Left renal cortex interstitium (tissue), 4 donors: ENCODE results near the gene TUBE1. TPM values are rescaled to one million over a fixed set of nuclear protein-coding genes. Genes with fewer than 3 reads are reported as not detected.
A peak's percentile ranks its signal among the peaks of the same experiment; 100 is the strongest.
"Not testable (repeated sequence)": the region's sequence is repeated elsewhere in the genome, so short reads cannot be mapped to it uniquely, and the experiment has no call there.

Source experiments
- DNase-seq, 4 donors: peaks; one replicate each; pipeline ENCODE4 v3.0.0-alpha.2; 2013; ENCODE audit warnings: low read depth in 4 of 4, low spot score in 2 of 4, missing footprints in 1 of 4
- polyA plus RNA-seq, 4 donors: library from polyadenylated mRNA; unstranded; fragments of 120-200 nt; gene quantifications; one replicate each; pipeline ENCODE4 v1.2.1, GENCODE V29; 2013; ENCODE audit not compliant: insufficient read length in 4 of 4

TUBE1 gene
- polyA plus RNA-seq, 4 donors, result 24.6 to 55.7 (median 38.0) TPM

DNA sequence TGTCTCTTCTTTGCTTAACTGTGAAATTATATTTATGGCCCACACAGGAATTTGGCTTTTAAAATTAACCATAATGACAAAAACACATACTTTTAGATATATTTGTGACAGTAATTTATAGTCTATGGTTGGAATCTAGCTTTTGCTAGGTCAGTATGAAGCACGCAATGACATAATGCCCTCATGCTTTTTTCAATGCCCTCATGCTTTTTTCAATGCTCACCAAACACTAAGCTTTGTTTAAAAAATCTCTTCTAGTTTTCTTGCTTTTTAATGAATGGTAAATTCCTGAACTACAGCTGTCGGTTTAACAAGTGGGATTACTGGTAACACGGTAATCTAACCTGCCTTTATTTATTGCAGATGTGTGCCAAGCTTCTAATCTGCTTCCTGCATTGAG, 20.7 kb downstream of the TUBE1 start:
- no peak for DNase-seq

DNA sequence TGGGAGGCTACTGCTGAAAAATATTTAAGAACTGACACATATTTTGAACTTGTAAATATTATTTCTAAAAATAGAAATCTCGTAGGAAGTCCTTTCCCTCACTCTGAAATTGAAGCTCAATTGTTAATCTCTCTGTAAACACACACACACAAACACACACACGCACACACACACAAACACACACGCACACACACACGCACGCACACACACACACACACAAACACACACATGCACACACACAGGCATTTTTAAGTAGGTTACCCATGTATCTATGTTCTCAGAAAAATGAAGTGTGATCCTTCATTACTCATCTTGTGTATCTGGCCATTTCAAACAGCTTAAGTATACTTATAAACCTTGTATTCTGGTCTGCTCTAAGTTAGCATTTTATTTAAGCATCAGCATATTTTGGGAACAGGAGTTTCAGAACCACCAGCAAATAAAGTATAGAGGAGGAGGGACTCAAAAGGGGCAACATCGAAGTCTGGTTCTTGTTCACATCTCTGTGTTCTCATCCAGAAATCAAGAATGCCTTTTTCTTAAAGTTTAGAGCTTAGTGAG, 21.8 kb downstream of the TUBE1 start:
- DNase-seq, result no peak

DNA sequence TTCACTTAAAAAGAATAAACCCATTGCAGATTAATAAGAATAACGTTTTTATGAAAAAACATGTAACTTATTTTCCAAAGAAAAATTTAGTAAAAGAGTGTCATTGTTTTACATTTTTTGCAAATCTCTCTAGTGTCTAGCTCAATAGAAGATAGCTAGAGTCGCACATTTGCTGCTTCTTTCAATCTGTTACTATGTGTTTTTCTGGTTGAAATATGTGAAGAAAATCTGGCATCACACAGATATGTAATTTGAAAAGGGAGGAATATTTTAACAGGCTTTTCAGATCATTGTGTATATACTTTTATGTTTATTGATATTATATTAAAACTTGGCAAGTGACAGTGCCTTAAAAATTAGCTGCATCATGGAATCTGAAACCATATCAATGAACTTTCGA, 24.3 kb downstream of the TUBE1 start:
- DNase-seq, result no peak

DNA sequence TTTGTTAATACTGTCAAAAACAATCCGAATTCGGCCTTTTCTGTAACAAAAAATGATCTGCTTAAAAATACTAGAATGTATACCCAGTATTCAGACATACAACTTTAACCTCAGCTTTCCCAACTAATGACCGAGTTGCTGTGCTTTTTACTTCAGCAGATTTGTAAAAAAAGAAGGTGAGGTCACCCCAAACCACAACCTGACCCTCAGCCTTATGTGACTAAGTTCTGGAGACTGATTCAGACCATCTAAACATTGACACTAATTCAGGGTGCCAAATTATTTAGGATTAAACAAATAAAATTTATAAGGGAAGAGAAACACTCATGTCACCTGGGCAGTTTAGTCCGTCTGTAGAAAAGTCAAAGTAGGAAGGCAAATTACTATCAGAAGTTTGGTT, 25.7 kb downstream of the TUBE1 start:
- no peak for DNase-seq

DNA sequence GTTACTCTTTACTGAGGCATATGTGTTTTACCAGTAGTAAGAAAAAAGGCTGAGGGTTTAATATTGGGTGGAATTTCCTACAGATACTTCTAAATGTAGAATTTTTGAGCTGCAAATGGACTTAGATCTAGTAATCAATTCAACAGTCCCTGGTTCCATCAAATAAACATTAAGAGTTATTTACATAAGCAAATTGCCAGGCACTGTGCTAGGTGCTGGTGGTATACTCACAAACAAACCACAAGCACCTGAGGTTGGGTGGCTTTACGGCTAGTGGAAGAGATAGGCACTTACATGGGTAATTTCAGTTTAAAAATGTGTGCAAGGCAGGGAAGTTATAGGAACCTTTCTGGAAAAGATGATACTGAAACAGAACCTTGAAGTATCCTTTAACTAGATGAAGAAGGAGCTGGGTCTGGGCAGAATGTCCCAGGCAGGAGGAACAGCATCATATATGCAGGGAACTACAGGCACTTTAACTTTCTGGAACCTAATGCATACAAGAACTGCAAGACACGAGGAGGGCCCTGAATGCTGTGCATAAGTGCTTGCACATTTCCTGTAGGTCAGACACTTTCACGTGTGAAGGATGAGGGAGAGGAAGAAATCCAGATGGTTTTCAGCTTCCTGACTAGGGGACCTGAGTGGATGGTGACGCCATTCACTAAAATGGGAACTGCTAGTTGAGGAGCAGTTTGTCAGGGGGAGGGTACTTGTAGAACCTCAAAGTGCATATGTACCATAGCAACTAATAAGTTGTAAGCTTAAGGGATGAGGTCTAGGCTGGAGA, 28.8 kb downstream of the TUBE1 start:
- DNase-seq, result no peak

DNA sequence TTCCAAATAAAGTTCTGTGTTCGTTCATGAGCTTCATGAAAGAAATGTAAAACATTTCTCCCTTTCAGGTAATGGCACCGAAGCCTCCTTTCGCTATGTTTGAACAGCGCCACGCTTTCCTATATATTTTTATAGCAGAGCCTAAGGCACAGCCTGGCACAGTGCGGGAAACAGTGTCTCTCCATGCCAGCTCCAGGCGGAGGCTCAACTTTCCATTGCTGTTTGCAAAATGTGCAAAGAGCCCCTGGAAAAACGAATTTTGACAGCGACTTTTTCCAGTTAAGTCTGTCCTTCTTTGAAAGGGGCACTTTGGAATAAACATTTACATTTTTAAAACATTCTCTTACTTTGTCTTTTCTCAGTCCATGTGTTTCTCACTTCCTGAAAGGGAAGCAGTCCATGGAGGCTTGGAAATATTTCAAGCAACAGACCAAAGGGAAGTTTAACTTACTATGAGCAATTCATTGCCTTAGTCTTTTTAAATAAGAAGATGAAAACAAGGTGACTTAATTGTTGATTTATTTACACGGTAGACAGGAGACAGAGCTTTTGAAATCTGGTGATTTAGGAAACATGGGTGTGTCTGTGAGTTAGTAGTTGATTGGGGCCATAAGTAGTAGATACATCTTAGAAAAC, 32.6 kb downstream of the TUBE1 start:
- no peak for DNase-seq

DNA sequence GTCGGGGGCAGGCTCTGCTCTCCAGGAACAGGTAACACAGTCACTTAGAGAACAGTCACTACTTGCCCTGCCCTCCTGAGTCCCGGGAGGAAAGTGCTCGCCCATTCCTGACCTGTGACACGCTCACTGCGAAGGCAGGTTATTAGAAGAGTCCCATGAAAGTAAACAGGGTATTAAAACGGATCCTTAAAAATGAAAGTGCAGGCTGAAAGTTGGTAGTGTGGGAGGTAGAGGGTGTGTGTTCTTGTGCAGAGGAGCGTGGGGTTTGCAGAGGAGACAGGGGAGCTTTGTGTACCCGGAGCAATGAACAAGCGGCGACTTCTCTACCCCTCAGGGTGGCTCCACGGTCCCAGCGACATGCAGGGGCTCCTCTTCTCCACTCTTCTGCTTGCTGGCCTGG, 33.3 kb downstream of the TUBE1 start, which contains the start of gene CCN6:
CCN6 (plus strand) TSS at position 104 of the 400 bp plus-strand sequence; CDS start at position 358, 254 bp downstream.
- no peak for DNase-seq

DNA sequence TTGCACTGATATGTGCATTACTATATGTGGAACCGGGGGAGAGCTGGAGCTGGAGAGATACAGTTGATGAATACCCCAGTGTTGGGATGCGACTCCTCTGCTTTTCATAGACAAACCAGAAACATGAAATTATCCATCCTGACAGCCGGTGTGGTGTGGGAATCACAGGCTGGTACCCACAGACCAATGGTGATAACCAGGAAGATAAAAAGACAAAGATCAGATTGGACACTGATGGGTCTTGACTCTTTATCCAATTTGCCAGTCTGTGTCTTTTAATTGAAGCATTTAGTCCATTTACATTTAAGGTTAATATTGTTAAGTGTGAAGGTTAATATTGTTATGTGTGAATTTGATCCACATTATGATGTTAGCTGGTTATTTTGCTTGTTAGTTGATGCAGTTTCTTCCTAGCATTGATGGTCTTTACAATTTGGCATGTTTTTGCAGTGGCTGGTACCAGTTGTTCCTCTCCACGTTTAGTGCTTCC, 36.0 kb downstream of the TUBE1 start:
- DNase-seq, result not testable (repeated sequence)

DNA sequence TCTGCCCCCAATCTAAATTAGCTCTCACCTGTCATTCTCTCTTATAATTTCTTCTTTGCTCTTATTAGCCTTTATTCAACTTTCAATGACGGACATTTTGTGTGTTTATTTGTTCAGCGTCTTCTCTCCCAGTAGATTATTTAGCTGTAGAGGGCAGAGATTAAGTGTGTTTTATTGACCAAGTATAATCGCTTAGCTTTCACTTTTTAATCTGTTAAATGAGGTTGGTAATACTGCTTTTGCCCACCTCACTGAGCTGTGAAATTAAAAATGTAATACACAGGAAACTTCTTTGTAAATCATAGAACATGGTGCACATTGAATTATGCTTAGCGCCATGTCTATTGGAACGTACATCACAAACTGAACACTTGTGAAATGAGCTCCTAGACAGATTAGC, 36.9 kb downstream of the TUBE1 start:
- no peak for DNase-seq

DNA sequence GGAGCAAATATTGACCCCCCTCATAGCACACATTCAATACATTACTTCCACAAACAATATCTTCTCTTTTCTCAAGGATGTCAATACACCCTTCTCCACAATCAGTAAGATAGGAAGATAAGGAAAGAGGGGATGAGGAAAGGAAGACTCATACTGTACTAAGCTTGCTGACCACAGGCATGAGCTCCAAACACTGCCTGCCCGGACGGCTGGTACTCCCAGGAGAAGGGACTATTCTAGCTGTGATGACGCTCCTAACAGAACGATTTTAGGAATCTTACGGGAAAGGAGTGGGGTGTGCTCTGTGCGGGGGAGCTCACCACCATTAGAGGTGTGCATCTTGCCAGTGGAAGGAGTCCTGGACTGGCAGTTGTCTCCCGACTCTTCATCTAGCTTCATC, 37.3 kb downstream of the TUBE1 start:
- no peak for DNase-seq

DNA sequence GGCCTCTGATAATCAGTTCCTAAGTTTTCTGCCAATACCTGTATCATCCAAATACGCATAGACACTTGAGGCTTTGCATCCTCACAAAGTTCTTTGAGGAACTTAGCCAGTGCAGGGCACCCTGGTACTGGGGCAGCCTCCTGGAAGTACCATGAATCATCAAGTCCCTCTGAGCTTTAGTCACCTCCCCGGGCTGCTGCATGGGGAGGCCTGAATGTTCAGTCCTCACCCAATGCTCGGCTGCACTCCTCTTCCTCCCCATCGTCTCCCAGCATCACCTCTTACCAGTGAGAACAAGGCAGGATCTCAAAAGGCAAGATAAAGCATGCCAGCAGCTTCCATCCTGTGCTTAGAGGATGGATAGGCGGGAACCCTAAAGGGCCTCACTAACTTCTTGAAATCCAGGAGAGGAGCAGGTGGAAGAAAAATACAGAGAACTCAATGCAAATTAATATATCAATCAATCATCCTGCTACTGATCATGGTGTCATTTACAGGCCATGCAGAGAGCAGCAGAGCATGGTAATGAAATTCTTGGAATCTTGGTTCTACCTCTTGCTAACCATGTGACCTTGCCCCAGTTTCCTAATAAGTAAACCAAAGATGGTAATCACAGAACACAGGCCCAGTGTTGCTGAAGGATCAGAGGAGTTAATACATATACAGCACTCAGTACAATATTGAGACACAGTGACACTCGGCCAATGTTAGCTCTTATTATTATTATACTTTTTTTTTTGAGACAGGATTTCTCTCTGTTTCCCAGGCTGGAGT, 38.1 kb downstream of the TUBE1 start:
- DNase-seq, result no peak

DNA sequence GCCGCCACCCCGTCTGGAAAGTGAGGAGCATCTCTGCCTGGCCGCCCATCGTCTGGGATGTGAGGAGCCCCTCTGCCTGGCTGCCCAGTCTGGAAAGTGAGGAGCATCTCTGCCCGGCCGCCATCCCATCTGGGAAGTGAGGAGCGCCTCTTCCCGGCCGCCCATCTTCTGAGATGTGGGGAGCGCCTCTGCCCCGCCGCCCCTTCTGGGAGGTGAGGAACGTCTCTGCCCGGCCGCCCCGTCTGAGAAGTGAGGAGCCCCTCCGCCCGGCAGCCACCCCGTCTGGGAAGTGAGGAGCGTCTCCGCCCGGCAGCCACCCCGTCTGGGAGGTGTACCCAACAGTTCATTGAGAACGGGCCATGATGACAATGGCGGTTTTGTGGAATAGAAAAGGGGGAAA, 39.8 kb downstream of the TUBE1 start:
- not testable (repeated sequence) for DNase-seq

DNA sequence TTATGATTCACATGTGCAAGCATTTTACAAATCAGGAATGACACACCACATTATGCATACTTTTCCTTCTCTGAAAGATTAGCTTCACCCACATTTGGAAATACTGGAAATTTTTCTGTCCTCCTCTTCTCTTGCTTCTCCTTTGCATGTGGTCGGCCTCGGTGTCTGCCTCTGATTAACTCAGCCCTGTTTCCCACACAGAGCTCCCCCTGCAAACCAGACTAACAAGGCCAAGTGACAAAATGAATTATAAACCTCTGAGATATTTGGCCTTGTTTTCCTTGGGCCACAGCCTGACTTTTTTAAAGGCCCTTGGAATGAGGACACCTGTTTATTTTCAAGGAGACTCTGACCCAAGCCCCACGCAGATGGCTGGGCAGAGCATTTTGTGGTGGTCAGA, 42.4 kb downstream of the TUBE1 start:
- peak in 1 of 4 donors; percentile 37 for DNase-seq

DNA sequence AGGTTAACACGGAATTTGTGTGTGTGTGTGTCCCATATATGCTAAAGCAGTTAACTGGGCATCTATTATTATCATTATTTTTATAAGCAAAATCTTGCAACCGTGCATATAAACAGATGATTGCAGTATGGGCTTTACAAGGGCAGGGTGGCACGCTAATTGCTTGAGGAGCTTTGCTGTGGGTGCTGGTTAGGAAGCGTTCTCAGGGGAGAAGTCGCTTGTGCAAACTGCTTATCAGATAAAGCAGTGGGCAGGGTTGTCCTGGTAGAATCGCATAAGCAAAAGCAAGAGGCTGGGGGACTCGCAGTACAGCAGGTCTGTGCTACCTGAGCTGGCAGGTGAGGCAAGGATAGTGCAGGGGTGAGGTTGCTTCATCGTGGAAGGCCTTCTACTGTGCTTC, 43.1 kb downstream of the TUBE1 start:
- no peak for DNase-seq

DNA sequence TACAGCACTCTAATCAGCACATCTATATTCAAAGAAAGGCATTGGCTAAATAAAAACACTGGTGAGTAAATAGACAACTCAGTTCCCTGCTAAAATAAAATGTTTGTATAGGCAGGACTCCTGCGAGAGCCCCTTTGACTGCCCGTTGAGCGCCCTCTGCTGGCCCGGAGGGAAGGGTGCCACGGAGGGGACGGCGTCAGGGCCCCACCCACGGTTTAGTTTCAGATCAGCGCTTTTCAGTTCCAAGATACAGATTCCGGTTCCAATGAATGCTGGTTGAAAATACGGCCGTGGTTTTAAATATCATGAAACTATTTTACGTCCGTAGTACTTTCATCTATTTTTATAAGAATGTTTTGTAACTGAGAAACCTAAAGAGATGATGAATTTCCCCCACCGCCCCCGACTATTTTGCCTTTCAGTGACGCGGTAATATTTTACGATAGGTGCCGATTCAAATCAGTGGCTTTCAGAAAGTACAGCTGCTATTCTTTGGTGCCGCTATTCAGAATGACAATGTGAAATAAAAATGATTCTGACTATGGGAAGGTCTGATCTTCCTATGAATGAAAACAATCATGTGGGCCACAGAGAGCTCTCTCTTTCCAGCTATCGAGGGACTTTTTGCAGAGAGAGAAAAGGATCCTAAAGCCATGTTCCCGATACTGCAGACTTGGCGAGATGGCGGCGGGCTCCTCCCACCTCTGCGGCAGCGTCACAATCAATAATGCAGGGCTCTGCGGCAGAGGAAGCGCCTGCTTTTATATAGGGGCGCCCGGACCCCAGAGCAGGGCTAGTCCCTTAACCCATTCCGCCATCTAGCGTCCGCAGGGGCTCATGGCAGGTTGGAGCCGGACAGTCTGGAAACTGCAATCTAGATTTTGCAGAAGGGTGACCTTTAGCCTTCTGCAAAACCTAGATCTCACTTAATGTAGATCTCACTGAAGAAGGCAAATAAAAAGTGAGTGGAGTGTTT, 44.0 kb downstream of the TUBE1 start:
- peak; percentile 81 to 91 (median 84) for DNase-seq

DNA sequence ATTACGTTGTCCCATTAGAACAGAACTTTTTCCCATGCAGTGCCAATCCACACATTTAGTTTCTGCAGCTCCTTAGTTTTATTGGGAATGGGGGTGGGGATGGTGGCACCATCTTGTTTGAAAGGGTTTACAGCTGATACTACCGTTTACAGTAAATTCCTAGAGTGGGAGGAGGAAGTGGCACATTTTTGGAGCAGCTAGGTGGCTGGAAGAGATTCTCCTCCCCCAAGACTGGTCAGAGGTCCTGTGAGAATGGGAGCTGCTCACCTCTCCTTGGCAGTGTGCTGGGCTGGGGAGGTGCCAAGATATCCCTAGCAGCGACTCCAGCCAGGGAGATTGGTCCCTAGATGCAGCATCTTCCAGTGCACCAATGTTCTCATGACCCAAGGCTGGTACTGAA, 45.7 kb downstream of the TUBE1 start:
- no peak for DNase-seq

DNA sequence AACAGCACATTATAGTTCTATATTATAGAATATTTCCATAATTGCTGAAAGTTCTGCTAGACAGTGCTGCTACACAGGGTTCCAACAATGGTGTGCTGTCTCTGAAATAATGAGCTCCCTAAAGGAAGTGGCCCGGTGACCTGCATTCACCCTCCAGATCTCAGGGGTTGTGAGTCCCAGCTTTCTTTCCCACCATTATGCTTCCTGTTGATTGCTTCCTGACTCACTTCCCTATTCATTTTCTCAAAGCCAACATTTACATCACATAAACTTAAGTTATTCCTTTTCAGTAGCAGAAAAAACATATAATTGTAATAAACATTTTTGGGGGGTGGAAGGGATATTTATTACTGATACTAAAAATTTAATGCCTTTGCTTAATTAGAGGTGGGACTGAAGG, 46.3 kb downstream of the TUBE1 start:
- no peak for DNase-seq

DNA sequence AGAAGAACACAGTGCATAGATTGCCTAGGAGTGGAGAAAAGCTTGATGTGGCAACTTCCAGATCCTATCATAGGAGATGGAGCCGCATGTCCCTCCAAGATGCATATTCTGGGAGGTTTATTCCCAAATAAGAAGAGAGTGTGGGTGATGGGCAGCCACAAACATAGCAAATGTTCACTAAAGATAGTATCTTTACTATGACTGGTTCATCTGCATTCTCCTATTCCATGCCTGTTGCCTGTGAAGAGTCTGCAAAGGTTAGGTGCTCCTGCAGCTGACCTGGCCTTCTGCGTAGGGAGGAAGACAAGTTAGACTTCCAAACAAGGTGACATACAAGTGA, 47.9 kb downstream of the TUBE1 start:
- DNase-seq, result no peak

DNA sequence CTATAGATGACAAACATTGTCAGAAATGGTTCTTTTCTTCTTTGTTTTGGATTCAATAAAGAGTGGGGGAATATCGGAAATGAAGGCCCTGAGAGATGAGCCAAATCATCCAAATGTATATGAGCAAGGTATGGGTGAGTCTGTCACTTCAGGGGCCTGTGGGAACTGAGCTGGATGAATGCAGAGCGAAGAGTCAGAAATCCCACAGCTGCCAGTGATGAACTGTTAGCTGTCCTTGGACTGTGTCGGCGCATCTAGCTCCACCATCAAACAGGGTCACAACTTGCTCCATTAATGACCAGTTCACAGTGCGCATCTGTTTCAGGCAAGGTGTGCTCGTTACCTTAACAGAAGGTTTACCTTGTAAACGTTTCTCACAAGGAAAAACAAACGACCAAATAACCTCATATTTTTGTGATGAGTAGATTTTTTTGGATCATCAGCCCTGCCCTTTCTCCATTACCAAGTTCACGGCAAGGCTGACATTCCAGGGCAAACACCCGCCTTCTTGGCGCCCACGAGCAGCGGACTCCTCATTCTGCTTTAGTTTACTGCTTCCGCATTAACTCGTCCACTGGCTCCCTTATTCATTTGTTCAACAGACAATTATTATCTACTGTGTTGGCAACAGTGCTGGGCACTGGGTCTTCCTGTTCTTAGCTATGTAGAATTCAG, 48.4 kb downstream of the TUBE1 start:
- DNase-seq, result no peak
